Stimulated activated naive B cell treated with anti-CD40 and anti-IgM and Interleukin-4, amounts not matched to agents 10 μg/mL and 1 μg/mL and 100 μg/mL, for 72 hours (primary cell): ENCODE data around the gene HELQ.

ENCODE experiments used
- ATAC-seq, 2 donors: fragments of 150-1000 bp; cut with Tn5 transposase; replicated peaks; 2 replicates each; pipeline ENCODE4 v1.10.0; 2021; ENCODE audit warnings: moderate library complexity in 1 of 2
- DNase-seq: peaks from one replicate; pipeline ENCODE4 v3.0.0; 2021
- H3K27ac Mint-ChIP-seq: one replicate; pipeline ENCODE4 v1.8.0; 2022; ENCODE audit warnings: mild to moderate bottlenecking, mixed read lengths
- H3K27me3 Mint-ChIP-seq, 2 donors: one replicate each; pipeline ENCODE4 v1.8.0; 2022; ENCODE audit warnings: mixed read lengths in 2 of 2
- H3K36me3 Mint-ChIP-seq, 2 donors: one replicate each; pipeline ENCODE4 v1.8.0; 2022; ENCODE audit warnings: mixed read lengths in 2 of 2, mild to moderate bottlenecking in 1 of 2
- H3K4me1 Mint-ChIP-seq, 2 donors: one replicate each; pipeline ENCODE4 v1.8.0; 2022; ENCODE audit warnings: mixed read lengths in 2 of 2, mild to moderate bottlenecking in 1 of 2
- H3K4me3 Mint-ChIP-seq, 2 donors: one replicate each; pipeline ENCODE4 v1.8.0; 2022; ENCODE audit warnings: mild to moderate bottlenecking in 2 of 2, mixed read lengths in 2 of 2, moderate library complexity in 1 of 2
- H3K9me3 Mint-ChIP-seq, 2 donors: one replicate each; pipeline ENCODE4 v1.8.0; 2022; ENCODE audit warnings: mixed read lengths in 2 of 2, mild to moderate bottlenecking in 1 of 2

The HELQ gene

GRCh38 chr4:83372931-83373330 is 82.7 kb downstream of the HELQ start:
- no peak for DNase-seq
- Mint-ChIP-seq H3K27me3 (no peaks in the 10 kb centered on the region), H3K36me3 (peaks cover 8 to 18% of the 10 kb centered on the region in 2 donors), H3K9me3 (peaks cover 12 to 17% of the 10 kb centered on the region in 2 donors), H3K27ac (no peak overlapping the region), H3K4me1 (peaks cover 6 to 14% of the 10 kb centered on the region in 2 donors), H3K4me3 (no peak overlapping the region)
- no peak for ATAC-seq

GRCh38 chr4:83371936-83372335 is 83.7 kb downstream of the HELQ start:
- no peak overlapping the region for H3K4me3 Mint-ChIP-seq
- no peak for ATAC-seq
- DNase-seq = no peak
- no peaks in the 10 kb centered on the region for H3K27me3 Mint-ChIP-seq
- peaks cover 7 to 8% of the 10 kb centered on the region in 2 donors for H3K36me3 Mint-ChIP-seq
- no peak overlapping the region for H3K27ac Mint-ChIP-seq
- peaks cover 9% of the 10 kb centered on the region in 2 donors for H3K9me3 Mint-ChIP-seq
- peaks cover 6 to 14% of the 10 kb centered on the region in 2 donors for H3K4me1 Mint-ChIP-seq

GRCh38 chr4:83371235-83371634 is 84.4 kb downstream of the HELQ start:
- Mint-ChIP-seq H3K36me3 (peaks cover 5 to 6% of the 10 kb centered on the region in 2 donors), H3K4me1 (peaks cover 6 to 14% of the 10 kb centered on the region in 2 donors)
- DNase-seq = no peak

GRCh38 chr4:83370640-83370906 is 85.0 kb downstream of the HELQ start:
- H3K4me3 Mint-ChIP-seq = no peak overlapping the region
- H3K36me3 Mint-ChIP-seq = peaks cover 0 to 2% of the 10 kb centered on the region in 2 donors
- H3K4me1 Mint-ChIP-seq = peaks cover 6 to 14% of the 10 kb centered on the region in 2 donors
- H3K27ac Mint-ChIP-seq = no peak overlapping the region
- DNase-seq (no peak), ATAC-seq (peak in 1 of 2 donors; percentile 21)
- H3K27me3 Mint-ChIP-seq = no peaks in the 10 kb centered on the region
- no peaks in the 10 kb centered on the region for H3K9me3 Mint-ChIP-seq

More at GRCh38 chr4:83371235-83371634, 84.4 kb downstream of the HELQ start:
- no peak overlapping the region for H3K4me3 Mint-ChIP-seq
- no peaks in the 10 kb centered on the region for H3K27me3 Mint-ChIP-seq
- H3K9me3 Mint-ChIP-seq = peaks cover 6% of the 10 kb centered on the region in 2 donors
- no peak for ATAC-seq
- no peak overlapping the region for H3K27ac Mint-ChIP-seq

GRCh38 chr4:83369831-83370639 is 85.6 kb downstream of the HELQ start:
- peak; percentile 63 to 67 for ATAC-seq
- Mint-ChIP-seq H3K36me3 (peaks cover 0 to 2% of the 10 kb centered on the region in 2 donors), H3K27me3 (no peaks in the 10 kb centered on the region)

GRCh38 chr4:83364312-83364711 is 91.3 kb downstream of the HELQ start:
- no peaks in the 10 kb centered on the region for H3K9me3 Mint-ChIP-seq
- H3K4me3 Mint-ChIP-seq = no peak overlapping the region
- H3K36me3 Mint-ChIP-seq = no peaks in the 10 kb centered on the region
- DNase-seq = no peak
- peaks cover 6% of the 10 kb centered on the region in 2 donors for H3K4me1 Mint-ChIP-seq
- H3K27me3 Mint-ChIP-seq = no peaks in the 10 kb centered on the region
- no peak for ATAC-seq
- H3K27ac Mint-ChIP-seq = no peak overlapping the region

More at GRCh38 chr4:83369831-83370639, 85.6 kb downstream of the HELQ start:
- H3K27ac Mint-ChIP-seq = no peak overlapping the region
- H3K4me1 Mint-ChIP-seq = peaks cover 6 to 14% of the 10 kb centered on the region in 2 donors
- DNase-seq = no peak
- H3K4me3 Mint-ChIP-seq = no peak overlapping the region
- no peaks in the 10 kb centered on the region for H3K9me3 Mint-ChIP-seq

- DNase-seq = no peak
- no peak overlapping the region for H3K4me3 Mint-ChIP-seq
- H3K27ac Mint-ChIP-seq = no peak overlapping the region
- peaks cover 6 to 7% of the 10 kb centered on the region in 2 donors for H3K4me1 Mint-ChIP-seq
- H3K36me3 Mint-ChIP-seq = no peaks in the 10 kb centered on the region
- H3K9me3 Mint-ChIP-seq = no peaks in the 10 kb centered on the region
- peak; percentile 68 to 79 for ATAC-seq
- H3K27me3 Mint-ChIP-seq = no peaks in the 10 kb centered on the region
Measured at GRCh38 chr4:83362492-83363329, 92.9 kb downstream of the HELQ start.

- peak; percentile 50 to 64 for ATAC-seq
- Mint-ChIP-seq H3K9me3 (no peaks in the 10 kb centered on the region), H3K4me1 (peaks cover 11 to 17% of the 10 kb centered on the region in 2 donors), H3K4me3 (no peak overlapping the region), H3K27ac (peak overlapping the region; percentile 47), H3K27me3 (no peaks in the 10 kb centered on the region), H3K36me3 (no peaks in the 10 kb centered on the region)
- no peak for DNase-seq
Measured at GRCh38 chr4:83361416-83362103, 94.1 kb downstream of the HELQ start.

- Mint-ChIP-seq H3K4me1 (peaks cover 14 to 17% of the 10 kb centered on the region in 2 donors), H3K9me3 (no peaks in the 10 kb centered on the region), H3K4me3 (no peak overlapping the region), H3K27ac (no peak overlapping the region), H3K36me3 (peaks cover 0 to 2% of the 10 kb centered on the region in 2 donors), H3K27me3 (no peaks in the 10 kb centered on the region)
- ATAC-seq (no peak), DNase-seq (no peak)
Measured at GRCh38 chr4:83360018-83360417, 95.6 kb downstream of the HELQ start.

GRCh38 chr4:83358410-83358809 is 97.2 kb downstream of the HELQ start:
- ATAC-seq (no peak), DNase-seq (no peak)
- Mint-ChIP-seq H3K36me3 (peaks cover 0 to 2% of the 10 kb centered on the region in 2 donors), H3K4me1 (peaks cover 14 to 17% of the 10 kb centered on the region in 2 donors), H3K27me3 (no peaks in the 10 kb centered on the region), H3K27ac (no peak overlapping the region), H3K9me3 (peaks cover 2 to 5% of the 10 kb centered on the region in 2 donors), H3K4me3 (no peak overlapping the region)
